PC-9 (cell line): ENCODE results near the gene DNM3. TPM values are rescaled to one million over a fixed set of nuclear protein-coding genes. Genes with fewer than 3 reads are reported as not detected.
"Not testable (repeated sequence)": the region's sequence is repeated elsewhere in the genome, so short reads cannot be mapped to it uniquely, and the experiment has no call there.

ENCODE experiments used
- BruUV-seq: library from RNA; stranded (reverse); fragments of 400-500 nt; replicated peaks from 2 replicates; lab custom pipeline; 2021; lab: Mats Ljungman, UMichigan
- CTCF ChIA-PET: fragments of 300-600 bp; sonication (Branson Sonifier 250); formaldehyde crosslinking; loops from one replicate; lab custom pipeline; 2022; ENCODE audit warnings: antibody characterized with exemption; lab: Charles Lee
- POLR2A ChIA-PET: fragments of 300-600 bp; sonication (Branson Sonifier 250); formaldehyde crosslinking; loops from one replicate; lab custom pipeline; 2022; ENCODE audit warnings: antibody characterized with exemption; ENCODE audit not compliant: unreplicated experiment; lab: Charles Lee
- DNase-seq, 2 experiments: peaks; one replicate each; pipeline versions ENCODE4 v3.0.0 to v3.0.0-alpha.2; 2015 to 2022; ENCODE audit warnings: mixed read lengths in 1 of 2
- H2AFZ ChIP-seq: fragments of 200-600 bp; sonication (generic); 2 replicates; pipeline ENCODE4 v1.8.1; 2017; ENCODE audit warnings: antibody characterized with exemption
- H3F3A ChIP-seq: fragments of 200-600 bp; sonication (generic); 2 replicates; pipeline ENCODE4 v1.8.1; 2017; ENCODE audit warnings: antibody characterized with exemption, mild to moderate bottlenecking, low read depth; ENCODE audit not compliant: insufficient read depth
- H3K27ac ChIP-seq: fragments of 200-600 bp; sonication (generic); 2 replicates; pipeline ENCODE4 v1.6.1; 2016; ENCODE audit warnings: mixed run types
- H3K27me3 ChIP-seq: fragments of 200-600 bp; sonication (generic); 2 replicates; pipeline ENCODE4 v1.6.1; 2016; ENCODE audit warnings: low read depth, mixed run types; ENCODE audit not compliant: insufficient read depth
- H3K36me3 ChIP-seq: fragments of 200-600 bp; sonication (generic); 2 replicates; pipeline ENCODE4 v1.6.1; 2016; ENCODE audit warnings: low read depth, mixed run types
- H3K4me1 ChIP-seq: fragments of 200-600 bp; sonication (generic); replicated peaks from 2 replicates; pipeline ENCODE4 v1.6.1; 2016; ENCODE audit warnings: mixed run types; ENCODE audit not compliant: insufficient read depth
- H3K4me2 ChIP-seq: fragments of 200-600 bp; sonication (generic); 2 replicates; pipeline ENCODE4 v1.6.1; 2017; ENCODE audit warnings: mixed run types
- H3K4me3 ChIP-seq: fragments of 200-600 bp; sonication (generic); 2 replicates; pipeline ENCODE4 v1.6.1; 2016; ENCODE audit warnings: mixed run types
- H3K79me2 ChIP-seq: fragments of 200-600 bp; sonication (generic); 2 replicates; pipeline ENCODE4 v1.6.1; 2017; ENCODE audit warnings: low read depth, mixed run types
- H3K9me2 ChIP-seq: fragments of 200-600 bp; sonication (generic); 2 replicates; pipeline ENCODE4 v1.8.1; 2017; ENCODE audit warnings: mild to moderate bottlenecking; ENCODE audit not compliant: insufficient read depth
- H3K9me3 ChIP-seq: fragments of 200-600 bp; sonication (generic); 2 replicates; pipeline ENCODE4 v1.8.1; 2016; ENCODE audit warnings: low read depth; ENCODE audit not compliant: insufficient read depth
- H4K20me1 ChIP-seq: fragments of 200-600 bp; sonication (generic); 2 replicates; pipeline ENCODE4 v1.8.1; 2017; ENCODE audit not compliant: insufficient read depth
- EZH2 ChIP-seq: fragments of 200-600 bp; sonication (generic); IDR thresholded peaks from 2 replicates; pipeline ENCODE4 v1.8.0; 2017; ENCODE audit warnings: antibody characterized with exemption, low read depth
- intact Hi-C: fragments of 100-400 bp; cut with micrococcal nuclease; formaldehyde crosslinking; loops from one replicate; pipeline ENCODE4 v1.10.0; 2022; ENCODE audit not compliant: unreplicated experiment
- total RNA-seq: library from RNA; stranded (reverse); gene quantifications from 2 replicates; pipeline ENCODE4 v1.2.3, GENCODE V29; 2021
- TF ChIP-seq, protein P1 (sequence below): fragments of 200-600 bp; sonication (generic); conservative IDR thresholded peaks from 2 replicates; pipeline ENCODE4 v1.6.1; 2017; ENCODE audit warnings: mixed run types, antibody characterized with exemption, mild to moderate bottlenecking, moderate library complexity

The DNM3 gene
- total RNA-seq, 1 experiment from 2014 or later = 1.7 TPM

DNA sequence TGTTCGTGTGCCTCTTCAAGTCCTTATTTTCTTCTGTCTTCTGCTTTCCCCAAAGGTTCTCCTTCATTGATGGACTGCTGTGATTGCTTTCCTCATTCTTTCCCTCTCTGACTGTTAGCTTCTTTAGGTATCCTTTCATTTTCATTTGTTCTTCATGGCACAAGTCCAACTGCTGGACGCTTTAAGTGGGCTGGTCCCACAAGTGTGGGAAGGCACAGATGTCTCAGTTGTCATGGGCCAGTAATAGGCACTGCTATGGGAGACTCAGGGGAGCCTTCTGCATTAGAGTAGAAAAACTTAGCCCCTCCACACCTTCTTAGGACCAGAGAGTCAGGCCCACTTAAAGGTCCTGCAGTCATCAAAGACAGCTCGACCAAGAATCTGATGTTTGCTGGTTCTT, 456.8 kb downstream of the DNM3 start:
- BruUV-seq = no TSS peak
- CTCF ChIA-PET = no interaction called here
- intact Hi-C loops = no loop called here

DNA sequence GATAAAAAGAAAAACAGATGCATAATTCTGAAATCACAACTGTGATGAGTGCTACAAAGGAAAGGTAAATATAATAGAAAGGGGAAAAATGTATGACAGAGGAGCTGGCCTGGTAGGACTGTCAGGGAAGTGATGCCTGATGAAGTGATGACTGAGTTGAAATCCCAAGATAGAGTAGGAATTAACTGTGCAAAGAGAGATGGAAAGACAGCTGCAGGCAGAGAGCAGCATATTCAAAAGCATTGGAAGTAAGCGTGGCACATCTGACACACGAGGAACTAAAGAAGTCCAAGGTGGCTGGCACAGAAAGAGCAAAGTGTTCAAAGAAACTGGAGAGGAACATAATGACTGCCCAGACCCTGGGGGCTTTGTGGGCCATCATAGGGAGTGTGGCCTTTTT, 457.6 kb downstream of the DNM3 start:
- Histone ChIP-seq H3K79me2 (no peaks in the 10 kb centered on the region), H4K20me1 (no peaks in the 10 kb centered on the region), H3K4me3 (no peak overlapping the region), H2AFZ (no peak overlapping the region), H3K9me2 (no peaks in the 10 kb centered on the region), H3K4me1 (no peaks in the 10 kb centered on the region), H3K36me3 (no peaks in the 10 kb centered on the region), H3K27me3 (peaks cover 3% of the 10 kb centered on the region; the same call in 1 of the 2 replicates), H3K9me3 (no peaks in the 10 kb centered on the region), H3F3A (no peaks in the 10 kb centered on the region), H3K27ac (no peak overlapping the region), H3K4me2 (no peak overlapping the region)
- no peak for TF ChIP-seq EZH2
- TF ChIP-seq, protein P1, sequence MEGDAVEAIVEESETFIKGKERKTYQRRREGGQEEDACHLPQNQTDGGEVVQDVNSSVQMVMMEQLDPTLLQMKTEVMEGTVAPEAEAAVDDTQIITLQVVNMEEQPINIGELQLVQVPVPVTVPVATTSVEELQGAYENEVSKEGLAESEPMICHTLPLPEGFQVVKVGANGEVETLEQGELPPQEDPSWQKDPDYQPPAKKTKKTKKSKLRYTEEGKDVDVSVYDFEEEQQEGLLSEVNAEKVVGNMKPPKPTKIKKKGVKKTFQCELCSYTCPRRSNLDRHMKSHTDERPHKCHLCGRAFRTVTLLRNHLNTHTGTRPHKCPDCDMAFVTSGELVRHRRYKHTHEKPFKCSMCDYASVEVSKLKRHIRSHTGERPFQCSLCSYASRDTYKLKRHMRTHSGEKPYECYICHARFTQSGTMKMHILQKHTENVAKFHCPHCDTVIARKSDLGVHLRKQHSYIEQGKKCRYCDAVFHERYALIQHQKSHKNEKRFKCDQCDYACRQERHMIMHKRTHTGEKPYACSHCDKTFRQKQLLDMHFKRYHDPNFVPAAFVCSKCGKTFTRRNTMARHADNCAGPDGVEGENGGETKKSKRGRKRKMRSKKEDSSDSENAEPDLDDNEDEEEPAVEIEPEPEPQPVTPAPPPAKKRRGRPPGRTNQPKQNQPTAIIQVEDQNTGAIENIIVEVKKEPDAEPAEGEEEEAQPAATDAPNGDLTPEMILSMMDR = no peak
- ChIA-PET POLR2A (no interaction called here), CTCF (no interaction called here)
- no peak for DNase-seq
- intact Hi-C loops = no loop called here
- no TSS peak for BruUV-seq

More for the DNA sequence above, 456.8 kb downstream of the DNM3 start:
- Histone ChIP-seq H3K9me2 (no peaks in the 10 kb centered on the region), H3K4me3 (no peak overlapping the region), H3F3A (no peaks in the 10 kb centered on the region), H3K27me3 (peaks cover 3% of the 10 kb centered on the region; the same call in 1 of the 2 replicates), H4K20me1 (no peaks in the 10 kb centered on the region), H3K27ac (no peak overlapping the region), H2AFZ (no peak overlapping the region), H3K36me3 (no peaks in the 10 kb centered on the region), H3K9me3 (no peaks in the 10 kb centered on the region), H3K4me2 (no peak overlapping the region), H3K79me2 (no peaks in the 10 kb centered on the region), H3K4me1 (no peaks in the 10 kb centered on the region)
- DNase-seq = no peak
- TF ChIP-seq, protein P1 = no peak
- no peak for TF ChIP-seq EZH2
- POLR2A ChIA-PET = no interaction called here

DNA sequence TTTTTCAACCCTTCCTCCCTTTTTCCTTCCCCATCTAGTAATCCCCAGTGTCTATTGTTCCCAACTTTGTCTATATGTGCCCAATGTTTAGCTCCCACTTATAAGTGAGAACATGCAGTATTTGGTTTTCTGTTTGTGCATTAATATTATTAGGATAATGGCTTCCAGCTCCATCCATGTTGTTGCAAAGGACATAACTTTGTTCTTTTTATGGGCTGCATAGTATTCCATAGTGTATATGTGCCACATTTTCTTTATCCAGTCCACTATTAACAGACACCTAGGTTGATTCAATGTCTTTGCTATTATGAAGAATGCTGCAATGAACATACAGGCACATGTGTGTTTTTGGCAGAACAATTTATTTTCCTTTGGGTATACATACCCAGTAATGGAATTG, 458.2 kb downstream of the DNM3 start:
- Histone ChIP-seq H3K4me3 (no peak overlapping the region), H3K9me3 (no peaks in the 10 kb centered on the region), H3K4me1 (no peaks in the 10 kb centered on the region), H3K4me2 (no peak overlapping the region), H3K9me2 (no peaks in the 10 kb centered on the region), H3K27ac (no peak overlapping the region), H3K36me3 (no peaks in the 10 kb centered on the region), H3K27me3 (peaks cover 3% of the 10 kb centered on the region; the same call in 1 of the 2 replicates), H3F3A (no peaks in the 10 kb centered on the region), H4K20me1 (no peaks in the 10 kb centered on the region), H3K79me2 (no peaks in the 10 kb centered on the region), H2AFZ (no peak overlapping the region)
- intact Hi-C loops = no loop called here
- DNase-seq = no peak
- ChIA-PET POLR2A (no interaction called here), CTCF (no interaction called here)
- TF ChIP-seq, protein P1 = no peak
- no peak for TF ChIP-seq EZH2
- BruUV-seq = no TSS peak

DNA sequence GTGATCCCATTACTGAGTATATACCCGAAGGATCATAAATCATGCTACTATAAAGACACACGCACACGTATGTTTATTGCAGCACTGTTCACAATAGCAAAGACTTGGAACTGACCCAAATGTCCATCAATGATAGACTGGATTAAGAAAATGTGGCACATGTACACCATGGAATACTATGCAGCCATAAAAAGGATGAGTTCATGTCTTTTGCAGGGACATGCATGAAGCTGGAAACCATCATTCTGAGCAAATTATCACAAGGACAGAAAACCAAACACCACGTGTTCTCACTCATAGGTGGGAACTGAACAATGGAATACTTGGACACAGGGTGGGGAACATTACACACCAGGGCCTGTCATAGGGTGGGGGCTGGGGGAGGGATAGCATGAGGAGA, 466.2 kb downstream of the DNM3 start:
- intact Hi-C loops = not testable (repeated sequence)

More for the DNA sequence above, 466.2 kb downstream of the DNM3 start:
- H3K4me2 ChIP-seq, H3K79me2 ChIP-seq, H2AFZ ChIP-seq, BruUV-seq, H3K9me2 ChIP-seq, H3K4me1 ChIP-seq, POLR2A ChIA-PET, H3K27me3 ChIP-seq, H3K4me3 ChIP-seq, H3K27ac ChIP-seq, H3F3A ChIP-seq, H4K20me1 ChIP-seq, H3K9me3 ChIP-seq, DNase-seq, CTCF ChIA-PET, H3K36me3 ChIP-seq: not testable (repeated sequence)
